ENCODE measurements around the gene KLHL10. TPM values are rescaled to one million over a fixed set of nuclear protein-coding genes. Genes with fewer than 3 reads are reported as not detected.
A peak's percentile ranks its signal among the peaks of the same experiment; 100 is the strongest.

Gene KLHL10
- total and polyA plus RNA-seq, 2 of the 13 experiments (the other 11 are each of a cell fraction or from before 2014, with no cell fraction given): 0.04 to 0.08 TPM

DNA sequence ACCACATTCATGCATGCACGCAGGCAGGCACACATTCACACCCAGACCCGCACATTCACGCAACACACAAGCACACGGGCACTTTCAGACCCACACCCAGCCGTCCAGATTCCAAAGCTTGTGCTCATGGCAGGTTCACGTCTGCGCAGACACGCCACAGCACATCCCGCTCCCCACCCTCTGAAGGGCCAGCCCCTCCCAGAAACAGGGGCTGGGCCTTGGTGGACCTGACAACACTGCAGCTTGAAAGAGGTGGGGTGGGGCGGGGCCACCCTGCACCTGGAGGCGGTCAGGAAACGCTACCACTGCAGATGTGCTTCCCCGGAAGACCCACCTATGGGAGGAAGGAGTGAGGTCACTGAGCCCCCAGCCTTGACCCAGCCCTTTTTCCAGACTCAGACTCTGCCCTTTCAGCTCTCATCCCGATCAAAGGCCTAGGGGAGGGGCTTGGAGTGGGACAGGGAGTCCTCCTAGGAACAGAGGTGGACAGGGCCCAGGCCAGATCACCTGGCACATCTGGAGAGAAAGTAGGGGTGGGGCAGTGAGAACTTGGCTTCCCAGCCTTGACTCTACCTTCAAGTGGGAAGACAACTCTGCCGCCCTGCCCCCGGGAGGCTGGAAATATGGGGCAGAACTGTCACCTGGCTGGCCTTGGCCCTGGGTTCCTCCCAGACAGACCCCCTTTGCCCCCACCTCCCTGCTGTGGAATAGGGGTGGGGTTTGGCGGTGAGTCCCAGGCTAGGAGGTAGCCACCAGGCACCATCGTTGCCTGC, 36.8 kb upstream of the KLHL10 start (continued):
- TF ChIP-seq KDM4B (CRISPR knock-in tag; IDR thresholded peaks at IDR 0.05) (no peak), ZNF713 (CRISPR knock-in tag; IDR thresholded peaks at IDR 0.05) (no peak), EP300 (IDR thresholded peaks at IDR 0.05; ENCODE audit: low read depth in 2 of 2, low read length in 2 of 2) (peak in 1 of 2 experiments; percentile 29; a peak in 1 of 4 replicates), EP300 (CRISPR knock-in tag; IDR thresholded peaks at IDR 0.05; ENCODE audit: borderline replicate concordance) (no peak), ZNF629 (CRISPR knock-in tag; conservative IDR thresholded peaks at IDR 0.05) (no peak), ZBTB1 (CRISPR knock-in tag; IDR thresholded peaks at IDR 0.05; ENCODE audit: borderline replicate concordance) (0 out of 2 replicates have a peak, but pooled peaks have one; percentile 68), HNRNPLL (IDR thresholded peaks at IDR 0.05; ENCODE audit: low read depth, low read length, poor library complexity, severe bottlenecking) (no peak), KAT7 (CRISPR knock-in tag; IDR thresholded peaks at IDR 0.05; ENCODE audit: borderline replicate concordance) (0 out of 2 replicates have a peak, but pooled peaks have one; percentile 9), GATA4 (IDR thresholded peaks at IDR 0.05; ENCODE audit: borderline replicate concordance, low read depth) (no peak), ELF4 (CRISPR knock-in tag; IDR thresholded peaks at IDR 0.05; ENCODE audit: borderline replicate concordance) (no peak), ZNF280B (CRISPR knock-in tag; IDR thresholded peaks at IDR 0.05; ENCODE audit: borderline replicate concordance) (0 out of 2 replicates have a peak, but pooled peaks have one; percentile 27), AGO1 (IDR thresholded peaks at IDR 0.05; ENCODE audit: low read depth, low read length, poor library complexity, severe bottlenecking) (peak; percentile 79), HDAC1 (CRISPR knock-in tag; IDR thresholded peaks at IDR 0.05) (peak; percentile 76), AGO2 (optimal IDR thresholded peaks at IDR 0.05; ENCODE audit: low read depth, low read length) (peak; percentile 81), PHB2 (IDR thresholded peaks at IDR 0.05; ENCODE audit: partially characterized antibody) (no peak)
- TF ChIP-seq, protein P1, sequence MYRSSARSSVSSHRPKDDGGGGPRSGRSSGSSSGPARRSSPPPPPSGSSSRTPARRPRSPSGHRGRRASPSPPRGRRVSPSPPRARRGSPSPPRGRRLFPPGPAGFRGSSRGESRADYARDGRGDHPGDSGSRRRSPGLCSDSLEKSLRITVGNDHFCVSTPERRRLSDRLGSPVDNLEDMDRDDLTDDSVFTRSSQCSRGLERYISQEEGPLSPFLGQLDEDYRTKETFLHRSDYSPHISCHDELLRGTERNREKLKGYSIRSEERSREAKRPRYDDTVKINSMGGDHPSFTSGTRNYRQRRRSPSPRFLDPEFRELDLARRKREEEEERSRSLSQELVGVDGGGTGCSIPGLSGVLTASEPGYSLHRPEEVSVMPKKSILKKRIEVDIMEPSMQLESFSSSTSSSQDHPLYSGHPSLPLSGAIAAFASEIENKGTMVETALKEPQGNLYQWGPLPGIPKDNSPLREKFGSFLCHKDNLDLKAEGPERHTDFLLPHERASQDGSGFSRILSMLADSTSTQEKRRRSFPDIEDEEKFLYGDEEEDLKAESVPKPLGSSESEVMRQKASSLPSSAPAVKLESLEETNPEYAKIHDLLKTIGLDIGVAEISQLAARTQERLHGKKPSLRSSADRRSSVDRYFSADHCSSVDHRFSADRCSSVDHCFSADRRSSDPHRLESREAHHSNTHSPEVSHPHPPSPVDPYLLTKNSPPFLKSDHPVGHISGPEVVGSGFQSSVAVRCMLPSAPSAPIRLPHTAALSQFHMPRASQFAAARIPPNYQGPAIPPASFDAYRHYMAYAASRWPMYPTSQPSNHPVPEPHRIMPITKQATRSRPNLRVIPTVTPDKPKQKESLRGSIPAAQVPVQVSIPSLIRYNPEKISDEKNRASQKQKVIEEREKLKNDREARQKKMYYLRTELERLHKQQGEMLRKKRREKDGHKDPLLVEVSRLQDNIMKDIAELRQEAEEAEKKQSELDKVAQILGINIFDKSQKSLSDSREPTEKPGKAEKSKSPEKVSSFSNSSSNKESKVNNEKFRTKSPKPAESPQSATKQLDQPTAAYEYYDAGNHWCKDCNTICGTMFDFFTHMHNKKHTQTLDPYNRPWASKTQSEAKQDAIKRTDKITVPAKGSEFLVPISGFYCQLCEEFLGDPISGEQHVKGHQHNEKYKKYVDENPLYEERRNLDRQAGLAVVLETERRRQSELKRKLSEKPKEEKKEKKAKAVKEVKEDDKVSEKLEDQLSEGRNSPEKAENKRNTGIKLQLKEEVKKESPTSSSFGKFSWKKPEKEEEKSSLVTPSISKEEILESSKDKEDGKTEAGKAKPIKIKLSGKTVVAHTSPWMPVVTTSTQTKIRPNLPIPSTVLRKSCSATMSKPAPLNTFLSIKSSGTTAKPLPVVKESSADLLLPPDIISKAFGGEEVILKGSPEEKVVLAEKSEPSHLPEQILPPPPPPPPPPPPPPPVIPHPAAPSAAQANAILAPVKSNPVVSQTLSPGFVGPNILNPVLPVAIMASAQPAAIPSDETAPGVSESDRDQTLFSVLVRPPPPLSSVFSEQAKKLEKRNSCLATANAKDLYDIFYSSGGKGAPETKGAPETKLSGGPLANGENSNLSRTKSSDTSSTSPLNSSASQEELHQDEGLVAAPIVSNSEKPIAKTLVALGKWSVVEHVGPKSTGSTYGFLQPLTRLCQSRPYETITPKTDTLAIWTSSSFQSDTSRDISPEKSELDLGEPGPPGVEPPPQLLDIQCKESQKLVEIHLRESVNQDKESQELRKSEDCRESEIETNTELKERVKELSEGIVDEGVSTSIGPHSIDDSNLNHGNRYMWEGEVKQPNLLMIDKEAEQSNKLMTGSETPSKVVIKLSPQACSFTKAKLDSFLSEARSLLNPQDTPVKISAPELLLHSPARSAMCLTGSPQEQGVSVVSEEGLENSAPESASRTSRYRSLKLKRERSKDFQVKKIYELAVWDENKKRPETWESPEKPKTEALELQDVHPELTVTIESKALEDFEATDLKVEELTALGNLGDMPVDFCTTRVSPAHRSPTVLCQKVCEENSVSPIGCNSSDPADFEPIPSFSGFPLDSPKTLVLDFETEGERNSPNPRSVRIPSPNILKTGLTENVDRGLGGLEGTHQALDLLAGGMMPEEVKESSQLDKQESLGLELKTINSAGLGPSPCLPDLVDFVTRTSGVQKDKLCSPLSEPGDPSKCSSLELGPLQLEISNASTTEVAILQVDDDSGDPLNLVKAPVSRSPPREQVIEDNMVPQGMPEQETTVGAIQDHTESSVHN (CRISPR knock-in tag; IDR thresholded peaks at IDR 0.05): 0 out of 2 replicates have a peak, but pooled peaks have one; percentile 42
- TF ChIP-seq, protein P2, sequence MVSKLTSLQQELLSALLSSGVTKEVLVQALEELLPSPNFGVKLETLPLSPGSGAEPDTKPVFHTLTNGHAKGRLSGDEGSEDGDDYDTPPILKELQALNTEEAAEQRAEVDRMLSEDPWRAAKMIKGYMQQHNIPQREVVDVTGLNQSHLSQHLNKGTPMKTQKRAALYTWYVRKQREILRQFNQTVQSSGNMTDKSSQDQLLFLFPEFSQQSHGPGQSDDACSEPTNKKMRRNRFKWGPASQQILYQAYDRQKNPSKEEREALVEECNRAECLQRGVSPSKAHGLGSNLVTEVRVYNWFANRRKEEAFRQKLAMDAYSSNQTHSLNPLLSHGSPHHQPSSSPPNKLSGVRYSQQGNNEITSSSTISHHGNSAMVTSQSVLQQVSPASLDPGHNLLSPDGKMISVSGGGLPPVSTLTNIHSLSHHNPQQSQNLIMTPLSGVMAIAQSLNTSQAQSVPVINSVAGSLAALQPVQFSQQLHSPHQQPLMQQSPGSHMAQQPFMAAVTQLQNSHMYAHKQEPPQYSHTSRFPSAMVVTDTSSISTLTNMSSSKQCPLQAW (CRISPR knock-in tag; IDR thresholded peaks at IDR 0.05): peak; percentile 95
